GM19467 (cell line): Measurements from ENCODE around the gene ATXN1.

ENCODE experiments used
- ATAC-seq: cut with Tn5 transposase; IDR thresholded peaks from one replicate; pipeline ENCODE4 v1.9.1; 2021; ENCODE audit warnings: mild to moderate bottlenecking, moderate library complexity; ENCODE audit not compliant: unreplicated experiment

Gene ATXN1

DNA sequence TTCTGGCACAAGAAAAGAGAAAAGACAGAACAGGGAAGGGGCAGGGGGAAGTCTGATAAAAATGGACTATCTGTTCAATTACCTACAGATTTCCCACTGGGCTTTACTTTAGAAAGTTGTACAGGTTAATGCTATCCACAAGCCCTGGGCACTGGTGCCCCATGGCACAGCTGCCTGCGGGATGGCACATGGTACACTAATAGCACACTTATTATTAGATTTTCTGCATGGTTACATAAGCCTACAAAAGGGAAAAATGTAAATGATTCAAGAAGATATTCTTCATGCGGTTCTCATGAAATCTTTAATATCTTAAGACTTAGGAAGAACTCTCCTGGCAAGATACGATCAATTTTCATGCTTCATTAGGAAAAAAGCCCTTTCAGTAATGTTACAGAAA is 385.4 kb downstream of the ATXN1 start:
- ATAC-seq: no peak

DNA sequence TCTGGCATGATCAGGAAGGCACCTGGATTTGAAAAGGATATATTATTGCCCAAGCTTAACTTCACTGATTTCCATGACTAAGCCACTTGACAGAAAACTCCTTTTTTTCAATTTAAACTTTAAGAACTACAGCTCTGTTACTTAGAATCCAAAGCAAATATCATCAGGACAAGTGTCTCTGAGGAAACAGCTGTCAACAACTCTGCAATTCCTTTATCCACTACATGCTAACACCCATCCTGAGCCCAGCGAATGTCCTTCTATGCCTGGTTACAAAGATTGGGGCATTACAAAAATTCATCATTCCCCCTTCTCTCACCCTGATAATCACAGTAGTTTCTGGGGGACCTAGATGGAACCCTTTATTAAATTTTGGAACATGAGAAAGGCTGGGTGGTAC is 386.1 kb downstream of the ATXN1 start:
- ATAC-seq: no peak

DNA sequence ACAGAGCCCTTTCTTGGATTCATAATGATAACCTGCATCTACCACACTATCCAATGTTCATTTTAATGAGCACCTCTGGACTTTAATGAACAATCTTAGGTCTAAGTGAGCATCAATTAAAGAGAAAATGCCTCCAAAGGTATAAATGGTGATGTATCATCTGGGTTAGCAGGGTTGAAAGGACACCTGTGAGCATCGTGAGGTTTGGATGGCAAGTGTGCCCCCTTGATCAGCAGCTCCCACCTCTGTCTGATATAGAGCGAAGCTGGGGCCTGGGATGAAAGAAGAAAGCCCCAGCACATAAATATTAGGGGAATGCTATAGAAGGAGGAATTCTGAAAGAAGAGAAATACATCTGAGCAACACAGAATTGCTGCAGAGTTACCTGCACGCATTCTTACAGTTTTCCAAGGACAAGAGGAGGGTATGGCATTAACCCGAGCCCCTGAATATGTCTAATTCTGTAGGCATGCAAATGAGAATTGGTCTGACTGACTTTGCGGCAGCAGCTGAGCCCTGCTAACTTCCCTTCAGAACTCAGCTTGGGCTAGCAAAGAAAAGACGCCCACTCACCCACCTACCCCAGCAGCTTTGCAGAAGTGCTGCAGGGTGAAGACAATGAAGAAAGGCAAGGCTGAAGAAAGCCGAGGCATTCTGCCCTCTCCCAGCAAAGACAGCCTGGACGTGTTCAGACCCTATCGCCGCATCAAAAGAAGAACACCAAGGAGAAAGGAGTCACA is 386.6 kb downstream of the ATXN1 start:
- ATAC-seq: peak; percentile 69

DNA sequence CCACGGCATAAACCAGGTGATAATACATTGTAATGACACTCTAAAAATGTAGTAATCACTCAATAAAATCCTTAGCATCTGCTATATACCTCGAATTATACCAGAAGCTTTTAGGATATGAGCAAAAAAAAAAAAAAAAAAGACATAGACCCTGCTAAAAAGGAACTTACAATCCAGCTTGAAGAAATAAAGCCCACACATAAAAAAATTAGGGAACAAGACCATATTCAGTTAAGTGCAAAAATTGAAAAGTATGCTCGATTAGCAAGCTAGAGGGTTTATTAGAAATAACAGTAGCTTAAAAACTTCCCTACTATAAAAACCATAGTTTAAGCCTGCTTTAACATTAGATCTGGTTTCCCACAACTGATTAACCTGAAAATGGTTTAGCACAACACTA is 387.2 kb downstream of the ATXN1 start:
- no peak for ATAC-seq

DNA sequence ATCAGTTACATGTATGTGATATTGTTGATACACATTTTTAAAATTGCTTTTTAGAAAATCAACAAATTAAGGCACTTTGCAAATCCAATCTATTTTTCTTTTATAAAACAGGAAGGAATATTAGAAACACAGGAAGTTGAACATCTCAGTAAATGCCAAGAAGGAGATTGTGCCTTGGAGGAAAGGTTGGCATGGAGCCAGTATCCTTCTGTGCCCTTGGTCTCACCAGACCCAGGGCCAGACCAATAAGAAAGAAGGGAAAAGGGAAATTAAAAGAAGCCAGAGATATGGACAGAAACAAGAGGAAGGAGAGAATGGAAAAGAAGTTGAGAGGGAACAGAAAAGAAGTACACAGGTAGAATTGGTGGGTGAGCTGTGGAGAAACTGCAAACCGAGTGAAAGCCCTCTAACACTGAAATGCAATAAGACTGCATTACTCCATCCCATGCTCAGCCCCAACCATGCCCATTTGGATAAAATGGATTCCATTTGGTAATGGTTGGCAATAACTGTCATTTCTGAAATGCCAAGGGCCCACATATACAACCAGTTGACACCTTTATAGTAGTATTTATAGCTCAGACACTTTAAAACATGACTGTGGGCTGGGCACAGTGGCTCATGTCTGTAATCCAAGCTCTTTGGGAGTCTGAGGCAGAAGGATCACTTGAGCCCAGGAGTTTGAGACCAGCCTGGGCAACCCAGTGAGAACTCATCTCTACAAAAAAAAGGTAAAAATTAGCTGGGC is 389.1 kb downstream of the ATXN1 start:
- ATAC-seq: no peak

DNA sequence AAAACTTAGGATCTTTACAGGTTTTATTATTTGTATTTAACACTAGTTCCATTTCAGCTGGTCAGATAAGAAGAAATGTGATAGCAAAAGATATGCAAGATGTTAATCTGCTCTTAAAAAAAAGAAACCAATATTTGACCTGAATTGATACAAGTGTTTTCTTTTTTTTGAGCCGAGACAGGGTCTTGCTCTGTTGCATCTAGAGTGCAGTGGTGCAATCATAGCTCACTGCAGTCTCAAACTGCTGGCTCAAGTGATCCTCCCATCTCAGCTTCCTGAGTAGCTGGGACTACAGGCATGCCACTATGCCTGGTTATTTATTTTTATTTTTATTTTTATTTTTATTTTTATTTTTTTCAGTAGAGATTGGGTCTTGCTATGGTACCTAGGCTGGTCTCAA is 389.9 kb downstream of the ATXN1 start:
- no peak for ATAC-seq

DNA sequence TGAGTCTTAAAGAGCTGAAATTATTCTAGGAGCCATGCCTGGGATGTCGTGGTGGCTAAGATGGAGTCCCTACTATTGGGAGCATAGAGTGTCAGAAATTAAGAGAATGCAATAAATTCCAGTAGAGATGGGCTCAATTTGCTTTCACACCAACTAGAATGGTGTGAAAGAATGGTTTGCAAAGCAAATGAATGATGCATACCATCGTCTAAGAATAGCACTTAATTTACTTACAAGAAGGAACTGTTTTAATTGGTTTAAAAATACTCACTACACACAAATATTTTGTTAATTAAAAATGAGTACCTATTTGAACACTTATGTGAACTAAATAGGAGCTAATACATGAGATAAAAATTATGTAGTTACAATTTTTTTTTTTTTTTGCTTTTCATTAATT is 390.3 kb downstream of the ATXN1 start:
- ATAC-seq: no peak

DNA sequence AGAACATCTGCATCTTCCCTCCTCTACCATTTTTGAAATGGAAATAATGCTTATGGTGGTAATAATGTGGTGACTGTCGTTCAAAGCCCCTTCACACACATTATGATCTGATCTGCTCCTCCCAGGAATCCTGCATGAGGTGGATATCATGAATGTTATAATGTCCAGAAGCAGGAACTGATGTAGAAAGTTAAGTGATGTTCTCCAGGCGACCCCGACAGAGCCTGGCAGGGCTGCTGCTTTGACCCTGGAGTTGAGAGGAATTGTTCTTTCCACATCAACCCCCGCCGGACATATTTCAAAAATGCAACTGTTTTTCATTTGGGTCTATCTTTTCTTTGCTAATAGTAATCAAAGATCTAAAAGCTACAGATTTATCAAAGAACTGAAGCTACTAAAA is 391.3 kb downstream of the ATXN1 start:
- ATAC-seq: no peak

DNA sequence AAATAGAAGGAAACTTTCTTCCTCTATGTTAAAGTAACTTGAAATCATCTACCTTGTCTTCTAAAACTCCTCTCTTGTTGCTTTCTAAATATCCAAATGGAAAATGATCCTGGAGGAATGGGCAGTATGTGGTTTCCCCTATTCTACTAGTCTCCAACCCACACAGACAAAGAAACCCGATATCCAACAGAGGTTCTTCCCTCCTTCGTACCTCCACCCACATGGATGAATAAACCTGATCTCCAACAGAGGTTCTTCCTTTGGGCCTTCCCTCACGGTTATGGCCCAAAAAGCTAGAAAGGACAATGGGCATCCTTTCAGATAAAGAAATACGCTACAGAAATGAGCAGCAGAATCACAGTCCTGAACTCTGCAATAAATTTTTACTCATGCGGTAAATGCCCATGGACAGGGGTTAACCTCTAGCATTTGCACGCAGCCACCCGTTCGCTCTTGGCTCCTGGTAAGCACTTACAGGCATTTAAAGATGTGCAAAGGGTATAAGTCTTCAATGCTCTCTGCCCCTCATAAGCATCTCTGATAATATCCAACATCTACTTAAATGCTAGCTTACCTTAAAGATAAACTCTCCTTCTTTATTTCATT is 392.0 kb downstream of the ATXN1 start:
- ATAC-seq: no peak

DNA sequence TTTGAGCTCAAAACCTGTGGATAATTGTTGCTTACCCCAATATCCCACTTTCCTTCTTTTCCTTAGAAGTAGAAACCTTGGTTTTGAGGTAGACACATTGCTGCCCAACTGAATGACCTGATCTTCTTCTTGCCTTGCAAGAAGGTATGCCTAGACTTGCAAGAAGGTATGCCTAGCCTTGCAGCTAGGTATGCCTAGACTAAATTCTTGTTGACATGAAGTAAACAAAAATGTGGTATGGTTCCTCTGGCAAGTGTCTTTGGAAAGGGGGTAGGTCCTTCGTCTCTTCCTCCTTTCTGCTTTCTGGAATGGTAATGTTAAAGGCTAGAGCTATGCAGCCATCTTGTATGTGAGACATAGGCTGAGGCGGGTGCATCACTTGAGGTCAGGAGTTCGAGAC is 393.7 kb downstream of the ATXN1 start:
- no peak for ATAC-seq

DNA sequence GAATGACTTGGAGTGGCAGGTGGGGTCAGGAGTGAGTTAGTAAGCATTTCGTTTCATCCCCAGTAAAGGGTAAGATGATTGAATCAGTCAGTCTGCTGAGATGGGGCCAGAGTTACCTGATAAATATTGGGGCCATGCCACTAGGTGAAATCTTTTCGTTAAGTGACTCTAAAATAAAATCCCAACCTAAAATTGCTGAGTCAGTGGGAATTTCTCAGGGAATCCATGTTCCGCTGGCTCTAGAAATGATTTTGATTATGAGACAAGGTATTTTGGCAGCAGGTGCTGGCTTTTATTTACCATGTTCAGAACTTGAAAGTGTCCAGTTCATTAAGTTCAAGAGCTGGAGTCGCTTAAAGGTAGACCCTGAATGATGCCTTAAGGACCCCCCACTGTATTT is 397.5 kb downstream of the ATXN1 start:
- ATAC-seq: no peak

DNA sequence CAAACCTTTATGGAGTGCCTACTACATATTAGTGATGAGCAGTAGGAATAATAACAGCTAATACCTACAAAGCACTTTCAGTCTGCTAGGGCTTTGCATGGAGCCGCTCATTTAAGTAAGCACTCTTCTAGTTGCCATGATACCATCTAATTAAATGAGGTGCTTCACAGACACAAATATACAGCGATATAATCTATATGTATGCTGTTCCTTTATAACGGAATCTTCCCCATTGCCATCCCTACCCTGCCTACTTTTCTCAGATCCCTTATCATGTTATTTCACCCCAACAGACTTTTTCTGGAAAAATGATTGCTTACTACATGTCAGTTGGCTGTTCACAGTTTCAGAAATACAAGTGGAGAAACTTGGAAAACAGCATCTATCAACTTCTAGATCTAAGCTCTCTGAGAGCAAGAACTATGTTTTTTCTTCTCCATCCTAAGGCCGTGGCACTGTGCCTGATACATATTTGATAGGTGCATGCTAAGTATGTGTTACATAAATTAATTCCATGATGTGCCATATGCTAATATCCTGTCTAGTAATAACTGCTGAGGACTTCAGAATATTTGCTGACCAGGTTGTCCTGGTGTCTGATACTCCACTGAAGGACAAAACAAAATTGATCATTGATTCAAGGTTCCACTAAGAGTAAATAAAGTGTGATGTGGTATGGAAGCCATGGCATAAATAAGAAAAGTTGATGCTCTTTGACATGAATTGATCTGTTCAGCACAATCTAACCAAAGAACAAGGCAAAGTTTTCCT is 398.3 kb downstream of the ATXN1 start:
- no peak for ATAC-seq

DNA sequence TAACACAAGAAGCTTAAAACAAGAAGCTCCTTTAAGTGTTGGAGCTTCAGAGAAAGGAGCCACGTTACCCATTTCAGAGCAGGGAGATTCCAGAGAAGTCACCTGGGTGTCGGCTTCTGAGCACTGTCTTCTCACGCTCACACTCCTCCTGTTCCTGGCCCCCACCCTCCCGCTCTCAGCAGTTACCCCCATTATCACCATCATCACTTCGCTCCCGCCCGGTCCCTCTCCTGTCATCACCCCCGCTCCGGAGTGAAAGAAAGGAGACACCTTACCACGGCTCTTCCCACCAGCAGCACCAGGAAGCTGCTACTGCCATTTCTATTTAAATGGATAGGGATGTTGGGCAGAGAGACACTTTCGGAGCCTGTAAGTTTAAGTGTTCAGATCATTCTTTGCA is 399.0 kb downstream of the ATXN1 start:
- ATAC-seq: no peak

DNA sequence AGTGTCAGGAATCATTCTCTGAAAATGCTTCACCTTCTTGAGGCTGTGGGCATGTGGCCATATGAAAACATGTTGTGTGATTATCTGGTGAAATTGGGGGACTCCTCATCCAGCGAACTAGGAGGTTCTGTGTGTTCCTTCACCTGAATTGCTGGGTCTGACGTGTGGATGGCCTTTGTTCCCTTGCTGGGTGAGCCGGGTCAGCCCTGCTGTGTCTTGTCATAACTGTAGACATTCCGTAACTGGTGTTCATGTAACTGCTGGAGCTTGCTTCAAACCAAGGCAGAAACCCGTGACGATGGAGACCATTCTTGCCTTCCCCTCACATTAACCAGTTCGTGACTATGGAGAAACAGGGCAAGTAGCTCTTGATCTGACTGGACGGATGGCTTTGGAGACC is 399.4 kb downstream of the ATXN1 start:
- no peak for ATAC-seq

DNA sequence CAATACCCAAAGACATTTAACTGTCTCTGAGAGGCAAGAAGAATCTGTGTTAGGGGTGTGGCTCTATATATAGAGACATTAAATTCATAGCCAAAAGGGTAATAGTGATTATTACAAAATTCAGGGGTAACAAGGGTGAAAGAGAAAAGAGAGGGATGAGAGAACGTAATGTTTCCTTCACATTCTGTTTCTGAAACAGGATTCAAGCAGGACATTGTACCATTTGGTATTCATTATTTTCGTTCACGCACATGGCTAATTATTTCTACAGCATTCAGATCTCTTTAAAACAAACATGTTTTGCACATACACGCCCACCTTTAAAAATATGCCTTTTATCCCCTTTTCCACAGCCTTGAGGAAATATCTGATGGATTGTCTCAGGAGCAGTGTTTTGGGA is 400.1 kb downstream of the ATXN1 start:
- no peak for ATAC-seq

DNA sequence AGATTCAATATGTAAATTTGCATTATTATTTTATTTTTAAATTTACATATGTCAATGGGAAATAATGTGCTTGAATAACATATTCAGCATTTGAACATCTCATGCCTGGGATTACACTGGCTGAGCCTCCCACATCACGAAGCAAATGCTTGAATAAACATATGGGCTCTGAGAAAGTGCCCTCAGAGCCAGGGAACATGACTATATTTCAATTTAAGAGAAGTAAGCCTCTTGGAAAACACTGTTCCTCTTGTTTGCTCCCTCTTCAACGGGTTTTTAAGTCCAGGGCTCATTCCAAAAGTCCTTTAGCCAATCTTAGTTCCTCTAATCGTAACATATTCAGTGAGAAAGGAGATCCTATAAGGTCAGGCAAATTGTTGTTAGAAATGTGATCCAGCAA is 400.9 kb downstream of the ATXN1 start:
- ATAC-seq: no peak

DNA sequence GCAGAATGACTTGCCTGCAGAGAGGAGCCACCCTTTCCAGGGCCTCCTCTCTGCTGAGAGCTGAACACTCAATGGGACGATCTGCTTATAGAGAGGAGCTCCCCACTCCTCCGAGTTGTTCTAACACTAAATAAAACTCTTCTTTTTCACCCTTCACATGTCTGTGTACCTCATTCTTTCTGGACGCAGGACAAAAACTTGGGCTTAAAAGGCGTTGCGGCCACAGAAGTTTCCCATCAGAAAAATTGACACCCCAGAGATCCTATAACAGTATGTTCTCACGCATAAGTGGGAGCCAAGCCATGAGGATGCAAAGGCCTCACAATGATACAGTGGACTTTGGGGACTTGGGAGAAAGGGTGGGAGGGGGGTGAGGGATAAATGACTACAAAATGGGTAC is 401.7 kb downstream of the ATXN1 start:
- no peak for ATAC-seq

DNA sequence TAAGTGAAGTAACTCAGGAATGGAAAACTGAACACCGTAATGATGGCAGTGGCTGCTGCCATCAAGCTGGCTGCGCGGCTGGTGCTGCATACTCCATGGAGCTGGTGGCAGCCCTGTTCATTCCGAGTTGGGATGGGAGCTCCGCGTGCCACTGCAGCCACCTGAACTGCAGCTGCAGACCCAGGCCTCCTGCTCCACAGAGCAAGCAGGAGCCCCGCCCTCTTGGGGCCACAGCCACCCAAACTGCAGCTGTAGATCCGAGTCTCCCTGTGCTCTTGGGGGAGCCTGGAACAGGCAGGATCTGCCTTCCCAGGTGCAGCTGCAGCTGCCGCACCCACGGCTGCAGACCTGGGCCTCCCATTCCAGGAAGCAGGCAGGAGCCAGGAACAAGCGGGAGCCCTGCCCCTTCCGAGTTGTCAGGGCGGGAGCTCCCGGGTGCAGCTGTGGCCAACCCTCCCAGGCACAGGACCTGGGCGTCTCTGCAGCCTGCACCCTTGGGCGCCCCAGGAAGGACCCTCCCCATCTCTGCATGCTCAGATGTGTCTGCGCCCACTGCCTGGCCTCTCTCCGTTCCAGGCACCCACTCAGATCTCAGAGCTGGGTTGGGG is 402.6 kb downstream of the ATXN1 start:
- ATAC-seq: no peak

DNA sequence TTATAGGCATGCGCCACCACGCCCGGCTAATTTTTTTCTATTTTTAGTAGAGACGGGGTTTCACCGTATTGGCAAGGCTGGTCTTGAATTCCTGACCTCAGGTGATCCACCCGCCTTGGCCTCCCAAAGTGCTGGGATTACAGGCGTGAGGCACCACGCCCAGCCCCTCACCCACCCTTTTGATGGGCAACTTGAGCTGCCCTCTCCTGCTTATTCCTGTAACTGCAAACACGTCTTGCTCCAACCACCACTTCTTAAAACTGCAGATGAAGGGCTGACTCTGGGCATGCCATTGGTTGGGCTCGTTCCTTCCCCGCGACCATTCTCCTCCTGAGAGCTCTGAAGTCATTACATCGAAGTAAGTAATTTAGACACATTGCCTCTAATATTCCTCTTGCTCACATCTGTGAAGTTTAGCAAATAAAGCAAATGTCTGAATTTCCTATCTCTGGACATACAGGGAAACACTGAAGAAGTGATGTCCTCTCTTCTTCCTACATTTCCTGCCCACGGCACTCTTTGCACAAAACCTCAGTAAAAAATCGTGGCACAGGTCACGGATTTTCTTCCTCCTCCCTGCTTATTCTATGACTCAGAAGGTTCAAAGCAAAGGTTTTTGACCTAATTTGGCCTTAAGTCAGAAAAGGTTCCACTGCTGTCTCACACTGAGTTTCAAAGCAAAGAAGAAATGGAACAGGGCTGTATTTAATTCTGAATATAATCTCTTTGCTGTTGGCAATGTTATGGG is 405.4 kb downstream of the ATXN1 start:
- no peak for ATAC-seq

DNA sequence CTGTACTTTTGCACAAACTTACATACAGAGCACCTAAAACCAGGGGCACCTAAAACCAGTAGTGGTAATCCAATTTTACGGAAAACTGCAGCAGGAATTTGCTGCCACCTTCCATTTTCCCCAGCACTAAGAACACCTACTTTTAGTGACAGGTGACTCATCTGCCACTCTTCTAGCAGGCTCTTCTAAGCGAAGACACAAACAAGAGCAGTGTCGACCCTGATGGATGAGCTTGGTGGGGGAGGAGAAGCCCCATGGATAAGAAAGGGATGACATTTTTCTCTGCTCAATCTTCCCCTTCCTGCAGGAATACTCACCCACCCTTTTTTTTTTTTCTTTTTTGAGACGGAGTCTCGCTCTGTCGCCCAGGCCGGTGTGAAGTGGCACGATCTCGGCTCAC is 406.0 kb downstream of the ATXN1 start:
- no peak for ATAC-seq
